Peyer's patch (tissue), 4 donors: ENCODE data around the gene SNTG2.

Experiments
- CTCF ChIP-seq, 6 experiments: fragments of 450-650 bp in 4 of 6; fragments of 200-600 bp in 2 of 6; sonication (generic) in 1 of 6; IDR thresholded peaks; one replicate each; pipeline ENCODE4 v1.5.1; 2017 to 2019; ENCODE audit warnings: antibody characterized with exemption in 6 of 6, mild to moderate bottlenecking in 3 of 6, moderate library complexity in 1 of 6
- POLR2A ChIP-seq, 2 donors: fragments of 450-650 bp; IDR thresholded peaks; one replicate each; pipeline ENCODE4 v1.5.1; 2017; ENCODE audit warnings: antibody characterized with exemption in 2 of 2, mild to moderate bottlenecking in 2 of 2, moderate library complexity in 2 of 2

GRCh38 chr2:1209761-1210160, 259.1 kb downstream of the SNTG2 start:
- no peak for TF ChIP-seq CTCF (IDR thresholded peaks at IDR 0.05)
- TF ChIP-seq POLR2A (IDR thresholded peaks at IDR 0.05), result no peak
